GM19328 (cell line): ENCODE measurements around the gene GBX1.

Source experiments
- ATAC-seq: cut with Tn5 transposase; IDR thresholded peaks from one replicate; pipeline ENCODE4 v1.9.1; 2021; ENCODE audit warnings: mild to moderate bottlenecking, moderate library complexity; ENCODE audit not compliant: unreplicated experiment

GBX1 gene

DNA sequence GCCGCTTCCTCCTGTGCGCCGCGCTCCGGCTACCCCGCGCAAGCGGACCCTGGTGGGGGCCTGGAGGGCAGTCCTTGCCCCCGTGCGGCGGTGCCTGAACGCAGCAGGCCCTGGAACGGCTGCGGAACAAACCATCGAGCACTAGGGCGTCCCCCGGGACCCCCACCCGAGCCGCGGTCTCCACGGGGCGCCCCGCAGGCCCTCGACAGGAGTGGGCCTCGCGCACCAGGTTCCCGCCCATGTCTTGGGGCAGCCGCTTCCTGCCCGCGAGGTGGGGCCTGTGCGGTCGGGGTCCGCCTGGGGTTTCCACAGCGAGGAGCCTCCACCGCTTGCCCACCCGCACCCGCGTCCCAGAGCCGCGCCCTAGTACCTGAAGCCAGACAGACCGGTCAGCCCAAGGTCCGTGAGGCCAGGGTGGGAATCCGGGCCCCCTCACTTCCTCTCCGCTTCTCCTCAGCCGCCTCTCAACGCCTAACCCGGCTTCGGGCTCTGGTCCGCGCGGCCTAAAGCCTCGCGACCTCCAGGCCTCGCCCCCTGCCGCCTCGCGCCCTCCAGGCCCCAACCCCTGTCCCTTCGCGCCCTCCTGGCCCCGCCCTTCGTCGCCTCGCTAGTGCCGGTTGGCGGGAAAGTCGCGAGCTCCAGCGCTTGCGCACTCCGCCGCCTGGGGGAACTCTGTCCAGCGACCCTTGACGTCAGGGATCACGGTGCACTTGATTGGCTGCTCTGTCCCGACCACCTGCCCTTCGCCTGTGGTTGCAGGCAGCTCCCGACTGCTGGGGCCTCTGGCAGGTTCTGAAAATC lies 7.0 kb upstream of the GBX1 start:
- ATAC-seq = no peak

DNA sequence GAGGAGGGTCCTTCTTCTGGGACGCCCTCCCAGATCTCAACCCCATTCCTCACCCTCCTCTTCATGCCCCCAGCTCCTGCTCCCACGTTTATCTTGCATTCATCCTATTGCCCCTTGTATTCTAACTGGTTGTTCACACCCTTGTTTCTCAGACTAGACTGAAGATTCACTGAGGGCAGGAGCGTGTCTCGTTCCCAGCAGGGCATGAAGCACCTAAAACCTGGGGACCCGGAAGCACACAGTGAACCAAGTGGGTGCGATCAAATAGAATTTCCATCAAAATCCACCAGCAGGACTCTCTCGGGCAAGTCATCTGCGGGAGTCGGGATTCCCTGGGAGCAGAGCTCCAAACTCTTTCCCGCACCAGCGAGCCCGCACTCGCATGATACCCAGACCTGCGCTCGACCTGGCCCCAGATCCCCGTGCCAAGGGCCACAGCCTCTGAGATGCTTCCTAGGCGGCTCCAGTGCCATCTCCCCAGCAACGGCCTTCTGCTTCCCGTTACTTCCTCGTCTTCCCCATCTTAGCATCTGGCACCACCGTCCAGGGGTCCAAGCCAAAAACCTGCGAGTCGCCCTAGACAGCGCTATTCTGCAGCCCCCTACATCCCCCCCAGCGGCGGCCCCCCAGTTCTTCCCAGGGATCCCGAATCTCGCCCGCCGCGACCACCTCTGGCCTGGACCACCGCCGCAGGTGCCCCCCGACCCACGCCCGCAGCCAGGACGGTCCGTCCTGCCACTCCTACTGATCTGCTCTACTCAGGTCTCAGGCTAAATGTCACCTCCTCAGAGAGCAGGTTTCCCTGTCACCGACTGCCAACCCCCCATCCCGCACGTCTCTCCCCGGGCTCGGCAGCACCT lies 6.1 kb upstream of the GBX1 start:
- no peak for ATAC-seq

DNA sequence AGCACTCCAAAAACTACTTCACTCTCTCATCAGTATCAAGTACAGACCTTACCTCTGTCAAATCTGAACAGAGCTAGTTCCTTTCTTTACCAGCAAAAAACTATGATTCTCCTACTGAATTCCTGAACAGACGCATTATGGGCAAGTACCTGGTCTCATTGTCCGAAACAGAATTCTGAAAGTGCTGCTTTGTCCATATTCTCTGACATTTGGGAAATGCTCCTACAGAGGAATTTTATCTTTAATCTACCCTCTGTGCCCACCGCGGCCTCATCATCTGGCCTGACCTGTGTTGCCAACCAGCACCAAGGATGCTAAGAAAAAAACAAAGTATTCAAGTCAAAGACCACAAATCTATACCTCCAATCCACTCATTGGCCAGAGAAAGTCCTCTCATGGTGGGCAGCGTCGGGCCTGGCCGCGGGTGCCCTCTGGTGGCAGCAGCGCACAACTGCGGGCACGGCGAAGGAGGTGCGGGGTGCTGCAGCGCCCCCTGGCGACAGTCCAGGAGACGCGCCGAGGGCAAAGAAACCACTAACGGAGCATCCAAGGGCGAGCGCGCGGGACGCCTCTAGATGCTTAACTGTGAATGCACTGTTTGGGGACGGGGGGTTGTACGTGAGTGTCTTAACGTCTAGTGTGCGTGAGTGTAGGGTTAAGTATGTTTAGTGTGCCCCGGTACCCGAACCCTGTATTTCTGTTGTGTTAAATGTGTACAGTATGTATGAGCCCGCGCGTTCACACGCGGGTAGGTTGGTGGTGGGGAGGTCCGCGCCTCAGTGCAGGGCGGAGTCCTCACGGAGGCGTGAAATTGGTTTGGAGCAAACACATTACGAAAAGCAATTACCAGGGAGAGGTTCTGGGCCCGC lies 5.0 kb upstream of the GBX1 start:
- ATAC-seq = no peak

DNA sequence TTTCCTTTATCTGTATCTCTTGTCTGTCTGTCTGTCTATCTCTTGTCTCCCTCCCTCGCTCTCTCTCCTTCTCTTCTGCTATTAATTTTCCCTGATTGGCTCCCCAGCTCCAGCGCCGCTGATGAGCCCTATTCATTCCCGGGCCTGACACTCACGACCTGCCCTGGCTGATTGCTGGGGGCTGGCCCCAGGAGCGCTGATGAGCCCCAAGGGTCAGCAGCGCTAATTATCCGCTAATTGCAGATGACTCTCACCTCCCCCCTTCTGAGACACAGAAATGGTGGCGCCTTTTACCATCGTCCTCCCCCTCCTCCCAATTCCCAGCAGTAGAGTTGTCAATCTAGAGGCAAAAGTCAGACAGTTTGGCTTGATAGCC lies 1.3 kb upstream of the GBX1 start:
- no peak for ATAC-seq

DNA sequence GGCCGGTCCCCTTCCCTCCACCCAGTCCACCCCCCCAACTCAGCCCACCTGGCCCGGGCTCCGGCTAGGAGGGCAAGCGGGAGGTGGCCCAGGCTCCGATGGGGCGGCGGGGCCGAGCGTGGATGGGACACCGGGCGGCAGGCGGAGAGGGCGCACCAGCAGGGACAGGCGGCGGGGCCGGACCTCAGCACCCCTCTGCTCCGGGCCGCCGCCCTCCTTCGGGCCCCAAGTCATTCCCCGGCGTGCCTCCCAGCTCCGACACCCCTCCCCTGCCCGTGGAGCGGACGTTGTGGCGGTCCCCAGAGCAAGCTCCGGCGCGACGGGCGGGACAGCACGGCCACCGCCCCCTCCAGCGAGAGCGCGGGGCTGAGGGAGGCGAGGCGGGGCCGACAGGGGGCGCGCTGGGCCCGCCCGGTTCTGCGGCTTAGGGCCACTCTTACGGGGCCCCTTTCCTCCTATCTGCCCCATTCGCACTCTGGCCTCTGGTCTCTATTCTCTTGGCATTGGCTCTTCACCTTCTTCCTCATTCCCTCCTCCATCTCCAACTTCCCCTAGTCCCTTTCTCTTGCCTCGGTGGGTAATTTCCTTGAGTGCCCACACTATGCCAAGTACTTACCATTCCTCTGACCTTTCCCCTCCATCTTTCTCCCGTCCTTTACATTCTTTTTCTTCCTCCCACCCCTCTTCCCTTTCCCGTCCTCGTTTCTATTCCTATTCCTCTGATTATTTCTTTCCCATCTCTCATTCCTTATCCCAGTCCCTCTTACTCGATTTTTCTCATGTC lies 701 bp upstream of the GBX1 start:
- no peak for ATAC-seq

DNA sequence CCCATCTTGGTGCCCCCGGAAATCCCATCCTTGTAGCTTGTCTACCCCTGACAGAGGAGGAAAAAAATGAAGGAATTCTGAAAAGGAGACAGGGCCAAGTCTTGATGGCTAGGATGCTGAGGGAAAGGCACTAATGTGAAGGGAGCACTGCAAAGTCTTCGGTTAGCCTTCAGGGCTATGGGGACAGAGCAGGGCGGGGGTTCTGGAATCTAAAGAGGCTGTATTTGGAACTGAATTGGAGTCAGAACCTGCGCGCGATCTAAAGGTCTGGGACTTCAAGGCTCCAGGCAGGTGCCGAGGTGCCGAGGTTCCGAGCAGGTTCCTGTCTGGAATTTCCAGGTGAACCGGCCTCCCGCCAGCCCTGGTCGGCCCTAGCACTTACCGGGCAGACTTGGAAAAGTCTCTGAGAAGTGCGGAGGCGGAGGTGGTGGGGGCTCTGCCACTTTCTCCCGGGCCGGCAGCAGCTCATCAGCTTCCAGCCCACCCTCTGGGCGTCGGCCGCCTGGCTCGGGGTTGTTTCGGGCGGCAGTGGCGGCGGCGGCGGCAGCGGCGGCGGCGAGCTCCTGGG lies 781 bp downstream of the GBX1 start:
- ATAC-seq = no peak

DNA sequence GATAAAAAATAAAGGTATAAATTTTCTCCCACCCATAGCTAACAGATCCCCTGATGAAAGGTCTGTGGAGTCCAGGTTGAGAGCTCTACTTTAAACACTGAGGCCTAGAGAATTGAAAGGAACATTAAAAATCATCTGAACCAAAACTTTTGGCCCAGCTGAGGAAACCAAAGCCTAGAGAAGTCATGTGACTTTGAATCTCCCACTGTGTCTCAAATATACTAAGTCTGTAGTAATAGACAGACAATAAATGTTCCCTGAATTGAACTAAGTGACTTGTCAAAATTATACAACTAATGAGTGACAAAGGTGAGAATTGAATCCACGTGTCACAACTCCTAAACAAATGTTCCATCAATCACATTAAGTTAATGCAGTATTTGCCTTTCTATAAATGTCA lies 5.7 kb downstream of the GBX1 start:
- no peak for ATAC-seq

DNA sequence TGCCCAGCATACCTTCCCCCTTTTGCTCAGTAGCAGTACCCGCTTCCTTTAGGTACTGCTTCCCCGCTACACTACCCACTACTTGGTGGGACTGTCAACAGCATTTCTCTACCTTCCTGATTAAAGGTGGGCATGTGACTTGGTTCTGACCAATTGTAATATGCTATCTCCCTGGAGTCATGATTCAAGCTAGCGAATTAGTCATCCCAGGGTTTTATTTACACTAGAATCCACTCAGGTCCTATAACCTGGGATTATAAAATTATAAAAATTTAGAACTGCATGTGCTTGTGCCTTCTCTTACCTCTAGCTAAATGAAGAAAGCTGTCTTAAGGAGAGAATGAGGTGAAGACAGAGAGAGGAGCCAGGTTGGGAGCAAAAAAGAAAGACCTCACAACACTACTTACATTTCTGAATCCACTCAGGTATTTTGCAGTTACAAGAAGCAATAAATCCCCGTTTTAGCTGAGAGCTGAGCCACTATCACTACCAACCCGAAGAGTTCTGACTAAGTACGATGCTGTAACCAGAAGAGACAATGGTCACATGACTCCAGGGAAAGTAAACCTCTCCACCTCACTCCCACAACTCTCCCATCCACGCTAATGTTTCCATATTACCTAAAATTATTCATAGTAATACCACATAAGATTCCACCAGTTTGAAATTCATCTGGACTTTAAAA lies 9.7 kb downstream of the GBX1 start:
- no peak for ATAC-seq

DNA sequence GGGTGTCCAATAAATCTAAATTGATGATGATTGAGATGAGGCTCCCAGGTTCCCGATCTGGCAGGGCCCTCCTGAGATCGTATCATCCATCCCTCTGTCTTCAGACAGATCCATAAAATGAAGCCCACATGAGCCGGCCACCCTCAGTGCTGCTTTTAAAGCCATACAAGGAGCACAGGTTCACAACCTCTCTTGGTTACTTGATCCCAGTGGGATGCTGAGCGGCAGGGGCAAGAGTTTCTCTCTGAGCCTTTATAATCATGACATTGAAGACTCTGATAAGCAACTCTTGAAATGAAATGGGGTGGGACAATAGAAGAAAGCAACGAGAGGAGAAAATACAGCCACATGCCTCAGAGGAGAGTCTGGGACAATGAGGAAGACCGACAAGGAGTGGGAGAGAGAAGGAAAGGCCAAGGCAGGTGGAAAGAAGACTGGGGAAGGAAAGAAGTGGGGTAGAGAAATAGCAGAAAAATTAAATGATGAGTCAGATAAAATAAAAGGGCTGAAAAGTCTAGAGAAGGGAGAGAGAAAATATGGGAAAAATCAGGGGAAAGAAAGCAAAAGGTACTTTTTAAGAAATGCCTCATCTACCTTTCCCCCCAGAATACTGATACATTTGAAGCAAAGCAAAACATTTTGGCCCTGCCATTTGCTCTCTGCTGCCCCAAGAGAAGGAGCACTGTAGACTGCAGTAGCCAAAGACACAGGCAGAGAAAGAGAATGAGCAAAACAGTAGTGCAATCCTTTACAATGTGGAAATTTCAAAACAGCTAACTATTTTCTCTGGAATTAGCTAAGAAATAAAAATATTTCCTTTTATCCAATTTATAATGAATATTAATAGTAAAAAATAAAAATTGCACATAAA lies 14.6 kb downstream of the GBX1 start:
- no peak for ATAC-seq

DNA sequence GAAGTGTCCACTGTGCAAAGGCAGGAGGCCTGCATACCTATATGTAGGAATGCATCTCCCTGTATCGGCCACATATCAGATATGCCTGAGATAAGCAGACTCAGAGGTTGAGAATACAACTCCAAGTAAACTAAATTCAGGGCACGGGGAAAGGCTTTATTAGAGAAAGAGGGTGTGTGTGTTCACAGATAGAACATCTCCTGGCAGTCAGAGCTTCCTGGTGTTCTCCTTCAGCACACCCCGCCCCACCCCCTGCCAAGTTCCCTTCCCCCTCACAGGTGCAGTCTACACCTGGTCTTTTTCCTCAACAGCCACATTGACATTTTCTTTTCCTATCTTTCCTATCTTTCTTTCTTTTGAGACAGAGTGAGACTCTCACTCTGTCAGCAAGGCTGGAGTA lies 17.1 kb downstream of the GBX1 start:
- ATAC-seq = no peak

DNA sequence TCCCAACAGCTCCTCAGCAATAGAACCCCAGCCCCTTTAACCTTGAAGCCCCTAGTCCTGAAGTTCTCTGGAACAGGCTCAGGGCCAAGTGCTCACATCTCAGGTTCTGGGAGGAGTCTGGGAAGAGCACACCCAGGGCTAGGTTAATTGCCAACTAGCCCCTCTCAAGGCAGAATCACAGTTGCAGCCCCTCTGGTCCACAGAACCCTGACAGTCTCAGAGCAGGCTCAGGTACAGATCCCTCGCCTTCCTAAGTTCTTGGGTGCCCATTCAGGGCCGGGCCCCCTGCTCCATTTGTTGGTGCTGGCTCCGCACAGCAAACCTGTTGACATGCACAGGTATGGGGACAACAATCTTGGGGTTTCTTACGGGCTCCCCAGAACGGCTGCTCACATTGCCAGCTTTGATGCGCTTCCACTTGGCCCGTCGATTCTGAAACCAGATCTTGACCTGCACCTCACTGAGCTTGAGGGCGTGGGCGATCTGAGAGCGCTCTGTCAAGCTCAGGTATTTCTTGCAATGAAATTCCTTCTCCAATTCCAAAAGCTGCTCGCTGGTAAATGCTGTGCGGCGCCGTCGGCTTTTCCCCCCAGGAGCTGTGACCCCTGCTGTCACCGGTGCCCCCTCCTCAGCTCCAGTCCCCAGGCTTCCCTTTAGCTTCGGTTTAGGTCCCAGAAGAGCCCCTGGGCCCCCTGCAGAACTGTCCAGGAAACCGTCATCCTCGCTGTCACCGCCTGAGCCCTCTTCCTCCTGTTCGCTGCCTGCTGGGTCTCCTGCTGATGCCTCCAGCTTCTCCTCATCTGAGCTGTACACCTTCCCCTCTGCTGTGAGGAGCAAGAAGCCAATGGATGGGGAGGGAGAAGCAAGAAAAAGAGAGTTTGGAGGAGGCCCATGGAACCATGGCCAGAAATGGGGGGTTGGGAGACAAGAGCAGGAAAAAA lies 18.9 kb downstream of the GBX1 start:
- no peak for ATAC-seq

DNA sequence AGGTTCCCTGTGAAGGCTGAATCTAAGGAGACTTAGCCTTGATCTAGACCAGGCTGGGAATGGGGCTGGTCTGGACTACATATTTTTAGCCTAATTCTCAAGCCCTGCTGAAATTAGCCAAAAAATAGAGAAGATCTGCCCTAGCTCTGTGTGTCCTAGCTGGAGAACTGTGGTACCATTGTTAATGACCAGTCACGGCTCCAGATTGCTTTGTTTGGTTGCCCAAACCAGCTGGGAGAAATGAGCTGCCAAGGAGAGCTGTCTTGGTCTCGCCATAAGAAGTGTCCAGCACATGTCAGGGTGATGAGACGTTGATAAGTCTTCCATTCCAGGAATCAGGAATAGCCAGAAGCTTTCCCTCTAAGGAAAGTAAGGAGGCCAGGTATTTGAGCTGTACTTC lies 20.7 kb downstream of the GBX1 start:
- ATAC-seq = no peak

DNA sequence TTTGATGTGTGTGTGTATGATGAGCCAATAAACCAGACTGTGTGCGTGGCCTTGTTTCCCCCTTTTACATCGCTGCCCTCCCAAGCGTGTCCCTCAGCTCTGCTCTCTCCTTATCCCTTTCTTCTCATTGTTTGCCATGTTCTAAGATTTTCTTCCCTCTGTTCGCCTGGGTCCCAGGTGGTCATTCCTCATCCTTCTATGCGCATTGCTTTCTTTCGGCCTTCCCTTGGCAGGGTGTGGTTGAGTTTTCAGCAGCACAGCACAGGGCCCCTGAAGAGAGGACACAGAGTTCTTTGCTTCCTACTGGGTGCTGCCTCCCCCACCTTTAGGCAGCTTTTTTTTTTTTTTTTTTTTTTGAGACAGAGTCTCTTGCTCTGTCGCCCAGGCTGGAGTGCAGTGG lies 23.1 kb downstream of the GBX1 start:
- ATAC-seq = no peak

DNA sequence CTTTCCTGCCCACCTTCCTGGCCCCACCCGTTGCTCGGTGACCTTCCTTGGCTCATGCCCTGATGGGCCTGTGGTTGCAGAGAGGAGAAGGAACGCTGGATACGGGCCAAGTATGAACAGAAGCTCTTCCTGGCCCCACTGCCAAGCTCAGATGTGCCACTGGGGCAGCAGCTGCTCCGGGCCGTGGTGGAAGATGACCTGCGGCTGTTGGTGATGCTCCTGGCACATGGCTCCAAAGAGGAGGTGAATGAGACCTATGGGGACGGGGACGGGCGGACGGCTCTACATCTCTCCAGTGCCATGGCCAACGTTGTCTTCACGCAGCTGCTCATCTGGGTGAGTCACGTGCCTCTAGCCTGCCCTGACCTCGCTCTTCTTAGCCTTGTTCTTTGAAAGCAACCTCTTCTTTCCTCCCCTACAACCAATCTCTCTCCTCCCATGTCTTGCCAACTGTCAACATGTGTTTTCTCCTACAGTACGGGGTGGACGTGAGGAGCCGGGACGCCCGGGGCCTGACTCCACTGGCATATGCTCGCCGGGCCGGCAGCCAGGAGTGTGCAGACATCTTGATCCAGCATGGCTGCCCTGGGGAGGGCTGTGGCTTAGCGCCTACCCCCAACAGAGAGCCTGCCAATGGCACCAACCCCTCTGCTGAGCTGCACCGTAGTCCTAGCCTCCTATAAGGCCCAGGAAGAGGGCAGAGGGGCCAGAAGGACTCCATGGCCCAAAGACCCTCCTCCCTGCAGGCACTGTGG lies 24.1 kb downstream of the GBX1 start:
- no peak for ATAC-seq

DNA sequence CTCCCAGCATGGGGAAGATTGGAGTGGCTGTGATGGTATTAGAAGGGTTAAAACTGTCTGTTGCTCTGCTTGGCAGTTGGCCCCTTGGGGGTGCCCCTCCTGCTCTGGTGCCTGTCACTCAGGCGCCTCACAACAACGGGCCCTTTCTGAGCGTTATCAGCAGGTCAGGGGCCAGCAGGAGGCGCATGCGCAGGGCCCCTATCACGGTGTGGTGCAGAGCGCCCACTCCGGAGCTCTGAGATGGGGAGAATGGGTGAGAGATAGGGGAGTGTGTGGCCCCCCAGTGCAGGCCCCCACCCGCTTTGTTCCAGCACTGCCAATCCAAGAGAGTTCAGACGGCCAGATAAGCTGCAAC lies 24.8 kb downstream of the GBX1 start:
- no peak for ATAC-seq

DNA sequence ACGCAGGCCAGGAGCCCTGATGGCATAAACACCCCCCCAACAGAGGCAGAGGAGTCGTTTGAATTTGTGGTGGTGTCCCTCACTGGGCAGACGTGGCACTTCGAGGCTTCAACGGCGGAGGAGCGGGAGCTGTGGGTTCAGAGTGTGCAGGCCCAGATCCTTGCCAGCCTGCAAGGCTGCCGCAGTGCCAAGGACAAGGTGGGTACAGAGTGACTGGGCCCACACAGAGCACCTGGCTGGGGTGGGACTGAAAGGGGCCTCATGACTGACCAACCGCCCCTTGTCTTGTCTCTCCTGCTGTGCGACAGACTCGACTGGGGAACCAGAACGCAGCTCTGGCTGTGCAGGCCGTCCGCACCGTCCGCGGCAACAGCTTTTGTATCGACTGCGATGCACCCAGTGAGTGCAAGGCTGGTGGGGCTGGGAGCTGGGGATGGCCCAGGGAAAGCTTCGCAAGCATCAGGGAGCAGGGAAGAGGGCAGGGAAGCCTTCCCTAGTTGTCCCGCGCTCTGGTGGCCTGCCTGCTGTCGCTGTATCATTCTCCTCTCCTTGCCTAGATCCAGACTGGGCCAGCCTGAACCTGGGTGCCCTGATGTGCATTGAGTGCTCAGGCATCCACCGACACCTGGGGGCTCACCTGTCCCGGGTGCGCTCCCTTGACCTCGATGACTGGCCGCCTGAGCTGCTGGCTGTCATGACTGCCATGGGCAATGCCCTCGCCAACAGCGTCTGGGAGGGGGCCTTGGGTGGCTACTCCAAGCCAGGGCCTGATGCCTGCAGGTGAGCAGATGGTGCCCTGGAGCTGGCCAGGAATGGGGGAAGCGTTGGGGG lies 25.4 kb downstream of the GBX1 start:
- ATAC-seq = no peak
